ENCODE results near the gene RBL2.

The RBL2 gene

DNA sequence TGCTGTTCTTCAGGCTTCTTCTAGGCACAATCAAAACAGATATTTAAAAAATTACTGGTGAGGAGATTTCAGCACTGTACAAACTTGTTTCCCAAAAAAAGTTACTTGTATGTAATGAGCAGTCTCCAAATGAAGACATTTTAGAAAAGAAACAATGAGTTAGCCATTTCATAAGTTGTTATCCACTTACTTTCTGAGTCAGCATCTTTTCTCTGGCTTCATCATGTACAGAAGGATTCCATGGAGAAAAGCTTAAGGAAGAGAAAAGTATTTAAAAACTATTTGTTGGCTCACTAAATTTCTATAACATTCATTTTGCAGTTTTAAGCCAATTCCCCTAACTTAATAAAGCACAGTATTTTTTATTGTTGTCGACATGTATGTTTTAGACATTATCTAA lies 58.2 kb downstream of the RBL2 start:
- Histone ChIP-seq H3K27ac (ENCODE audit: low read depth, low read length) (no peak overlapping the region), H3K4me3 (ENCODE audit: low read length) (no peak overlapping the region), H3K36me3 (ENCODE audit: insufficient read depth, low read length) (peaks cover 93% of the 10 kb centered on the region), H3K9ac (ENCODE audit: low read depth, low read length) (no peak overlapping the region), H3K9me3 (ENCODE audit: insufficient read depth, low read depth, low read length) (no peaks in the 10 kb centered on the region), H3K4me1 (ENCODE audit: insufficient read depth, low read length) (no peaks in the 10 kb centered on the region), H3K27me3 (ENCODE audit: insufficient read depth, low read length) (no peaks in the 10 kb centered on the region)
- no CpG with 5 or more reads among the region's 1 CpG for WGBS

DNA sequence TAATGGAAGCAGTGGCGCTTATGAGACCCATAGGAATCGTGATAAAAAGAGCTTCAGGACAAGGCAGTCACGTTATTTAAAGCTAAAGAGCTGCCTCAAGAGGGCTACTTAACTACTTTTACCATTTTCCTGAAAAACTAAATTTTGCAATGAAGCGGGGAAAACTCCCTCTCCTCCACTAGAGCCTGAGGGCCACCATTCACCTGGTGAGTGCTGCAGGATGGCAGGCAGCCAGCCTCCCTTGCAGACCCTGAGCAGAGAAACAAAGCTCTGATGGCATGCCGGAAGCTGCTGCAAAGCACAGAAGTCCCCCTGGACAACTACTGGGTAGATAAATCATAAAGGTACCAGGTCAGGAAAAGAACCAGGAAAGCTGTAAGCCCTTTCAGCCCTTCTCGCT lies 60.4 kb downstream of the RBL2 start:
- H3K36me3 ChIP-seq (ENCODE audit: insufficient read depth, low read length) = peaks cover 90% of the 10 kb centered on the region
- 98% methylated on average over 6 of the region's 6 CpGs for WGBS
- no peaks in the 10 kb centered on the region for H3K9me3 ChIP-seq (ENCODE audit: insufficient read depth, low read depth, low read length)
- no peaks in the 10 kb centered on the region for H3K27me3 ChIP-seq (ENCODE audit: insufficient read depth, low read length)
- no peak overlapping the region for H3K27ac ChIP-seq (ENCODE audit: low read depth, low read length)
- H3K9ac ChIP-seq (ENCODE audit: low read depth, low read length) = no peak overlapping the region
- no peaks in the 10 kb centered on the region for H3K4me1 ChIP-seq (ENCODE audit: insufficient read depth, low read length)
- no peak overlapping the region for H3K4me3 ChIP-seq (ENCODE audit: low read length)

DNA sequence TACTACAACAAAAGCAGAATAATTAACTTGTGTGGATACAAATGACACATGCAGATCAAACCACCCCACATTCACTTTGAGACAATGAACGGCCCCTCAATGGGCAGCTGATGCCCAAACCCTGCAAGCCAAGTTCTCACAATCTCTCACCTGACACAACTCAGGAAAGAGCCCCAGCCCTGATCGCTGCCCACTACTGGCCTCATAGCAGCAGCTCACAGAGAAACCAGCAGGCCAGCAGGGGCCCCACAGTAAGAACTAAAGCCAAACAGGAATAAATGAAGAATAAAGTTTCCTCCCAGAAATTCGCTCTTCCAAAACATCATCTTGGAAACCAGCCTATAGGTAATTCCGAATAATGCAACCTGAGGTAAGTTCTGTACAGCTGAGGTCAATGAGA lies 61.1 kb downstream of the RBL2 start:
- Histone ChIP-seq H3K27me3 (ENCODE audit: insufficient read depth, low read length) (no peaks in the 10 kb centered on the region), H3K36me3 (ENCODE audit: insufficient read depth, low read length) (peaks cover 83% of the 10 kb centered on the region), H3K4me1 (ENCODE audit: insufficient read depth, low read length) (no peaks in the 10 kb centered on the region), H3K9me3 (ENCODE audit: insufficient read depth, low read depth, low read length) (no peaks in the 10 kb centered on the region), H3K4me3 (ENCODE audit: low read length) (no peak overlapping the region), H3K9ac (ENCODE audit: low read depth, low read length) (no peak overlapping the region), H3K27ac (ENCODE audit: low read depth, low read length) (no peak overlapping the region)
- WGBS = 94% methylated on average over 4 of the region's 4 CpGs

DNA sequence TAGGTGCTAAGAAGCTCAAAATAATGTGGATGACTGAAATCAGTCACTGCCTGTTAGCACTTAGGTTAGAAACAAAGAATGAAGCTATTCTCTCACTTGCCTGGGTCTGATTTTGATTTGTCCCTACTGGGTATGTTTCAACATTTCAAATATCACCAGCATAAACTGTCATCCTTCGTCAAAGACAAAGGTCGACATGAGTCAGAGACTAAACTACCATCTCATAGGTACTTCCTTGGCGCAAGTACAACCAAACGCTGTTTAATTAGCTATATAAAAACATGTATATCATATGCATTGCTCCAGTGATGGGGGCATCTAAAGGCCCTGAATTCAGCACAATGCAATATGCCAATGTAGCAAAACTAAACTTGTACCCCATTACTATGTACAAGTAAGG lies 64.7 kb downstream of the RBL2 start:
- no peaks in the 10 kb centered on the region for H3K27me3 ChIP-seq (ENCODE audit: insufficient read depth, low read length)
- WGBS = 87% methylated on average over 3 of the region's 4 CpGs
- peaks cover 10% of the 10 kb centered on the region for H3K4me1 ChIP-seq (ENCODE audit: insufficient read depth, low read length)
- peaks cover 48% of the 10 kb centered on the region for H3K36me3 ChIP-seq (ENCODE audit: insufficient read depth, low read length)
- H3K27ac ChIP-seq (ENCODE audit: low read depth, low read length) = no peak overlapping the region
- no peaks in the 10 kb centered on the region for H3K9me3 ChIP-seq (ENCODE audit: insufficient read depth, low read depth, low read length)
- H3K4me3 ChIP-seq (ENCODE audit: low read length) = no peak overlapping the region
- no peak overlapping the region for H3K9ac ChIP-seq (ENCODE audit: low read depth, low read length)

DNA sequence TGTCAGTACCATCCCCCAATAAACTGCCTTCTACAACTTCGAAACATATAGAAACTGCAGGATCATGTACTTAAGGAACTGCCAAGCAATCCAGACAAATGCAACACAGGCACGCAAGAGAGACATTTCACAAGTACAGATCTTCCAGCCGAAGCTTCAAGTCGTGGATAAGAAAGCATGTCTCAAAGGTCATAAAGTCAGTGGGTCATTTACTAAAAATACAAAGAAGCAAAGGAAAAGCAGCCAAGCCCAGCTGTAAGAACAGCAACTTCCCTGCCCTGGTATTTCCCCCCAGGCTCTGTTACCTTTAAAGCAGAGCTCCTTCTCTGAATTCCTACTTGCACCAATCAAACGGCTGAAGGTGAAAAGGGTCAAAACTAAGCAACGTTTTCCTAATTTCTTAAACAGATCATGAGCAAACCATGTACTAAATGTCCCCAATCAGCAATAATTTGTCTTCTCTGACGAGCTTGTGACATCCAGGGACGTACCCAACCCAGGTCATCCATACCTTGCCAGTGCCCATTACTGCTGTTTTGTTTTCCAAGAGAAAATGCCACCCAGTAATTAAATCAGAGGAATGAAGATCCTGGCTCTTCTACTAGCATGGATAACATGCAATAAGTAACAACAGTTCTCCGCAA lies 67.1 kb downstream of the RBL2 start:
- WGBS = 71% methylated on average over 9 of the region's 9 CpGs
- Histone ChIP-seq H3K4me3 (ENCODE audit: low read length) (peak overlapping the region; percentile 96), H3K27ac (ENCODE audit: low read depth, low read length) (no peak overlapping the region), H3K36me3 (ENCODE audit: insufficient read depth, low read length) (peaks cover 24% of the 10 kb centered on the region), H3K9me3 (ENCODE audit: insufficient read depth, low read depth, low read length) (no peaks in the 10 kb centered on the region), H3K9ac (ENCODE audit: low read depth, low read length) (no peak overlapping the region), H3K27me3 (ENCODE audit: insufficient read depth, low read length) (no peaks in the 10 kb centered on the region), H3K4me1 (ENCODE audit: insufficient read depth, low read length) (peaks cover 18% of the 10 kb centered on the region)

DNA sequence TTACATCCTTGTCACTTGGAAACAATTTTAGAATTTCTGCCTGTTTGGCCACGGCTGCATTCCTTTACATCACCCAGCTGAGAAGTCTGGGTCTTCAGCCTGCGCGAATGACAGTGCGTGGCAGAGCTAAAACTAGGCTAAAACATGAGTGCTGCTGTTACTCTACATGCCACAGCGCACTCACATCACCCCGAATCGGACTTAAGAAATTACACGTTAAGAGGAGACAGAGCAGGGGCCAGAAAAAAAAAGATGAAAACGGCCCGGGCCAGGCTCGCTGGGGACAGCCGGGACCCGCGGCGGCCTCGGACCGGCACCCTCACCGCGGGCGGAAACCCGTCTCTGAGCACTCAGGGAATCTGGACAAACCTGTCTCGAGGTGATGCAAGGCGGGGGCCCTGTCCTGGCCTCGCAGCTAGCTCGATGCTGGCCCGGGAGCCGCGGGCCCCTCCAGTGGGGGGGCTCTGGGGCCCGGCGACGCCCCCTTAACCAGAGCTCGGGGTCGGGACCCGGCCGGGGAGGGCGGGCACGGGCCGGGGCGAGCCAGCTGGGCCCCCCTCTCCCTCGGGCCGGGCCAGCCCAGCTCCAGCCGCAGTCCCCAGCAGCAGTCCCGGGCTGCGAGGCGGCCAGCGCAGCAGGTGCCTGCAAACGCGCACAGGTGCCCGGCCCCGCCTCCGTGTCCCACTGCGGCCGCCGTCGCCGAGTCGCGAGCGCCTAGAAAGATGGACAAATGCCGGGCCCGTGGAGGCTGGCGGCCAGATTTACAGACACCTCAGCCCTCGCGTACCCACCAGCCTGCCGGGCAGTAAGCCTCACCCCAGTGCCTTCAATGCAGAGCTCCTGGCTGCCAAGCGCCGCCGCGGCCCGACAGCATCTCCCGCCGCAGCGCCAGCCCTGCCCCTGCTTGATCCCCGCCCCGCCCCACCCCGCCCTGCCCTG lies 68.3 kb downstream of the RBL2 start, which contains the start of gene AKTIP:
AKTIP (minus strand) TSS at position 879 of the 939 bp plus-strand sequence. CDS start 2,950 bp downstream, outside the sequence.
- Histone ChIP-seq H3K9me3 (ENCODE audit: insufficient read depth, low read depth, low read length) (no peaks in the 10 kb centered on the region), H3K27me3 (ENCODE audit: insufficient read depth, low read length) (no peaks in the 10 kb centered on the region), H3K9ac (ENCODE audit: low read depth, low read length) (peak within 1 kb of the TSS; percentile 66), H3K27ac (ENCODE audit: low read depth, low read length) (peak within 1 kb of the TSS; percentile 87), H3K4me1 (ENCODE audit: insufficient read depth, low read length) (peaks cover 18% of the 10 kb centered on the region), H3K4me3 (ENCODE audit: low read length) (peak within 1 kb of the TSS; percentile 96), H3K36me3 (ENCODE audit: insufficient read depth, low read length) (peaks cover 12% of the 10 kb centered on the region)
- WGBS = under 1% methylated on average over 76 of the region's 76 CpGs

DNA sequence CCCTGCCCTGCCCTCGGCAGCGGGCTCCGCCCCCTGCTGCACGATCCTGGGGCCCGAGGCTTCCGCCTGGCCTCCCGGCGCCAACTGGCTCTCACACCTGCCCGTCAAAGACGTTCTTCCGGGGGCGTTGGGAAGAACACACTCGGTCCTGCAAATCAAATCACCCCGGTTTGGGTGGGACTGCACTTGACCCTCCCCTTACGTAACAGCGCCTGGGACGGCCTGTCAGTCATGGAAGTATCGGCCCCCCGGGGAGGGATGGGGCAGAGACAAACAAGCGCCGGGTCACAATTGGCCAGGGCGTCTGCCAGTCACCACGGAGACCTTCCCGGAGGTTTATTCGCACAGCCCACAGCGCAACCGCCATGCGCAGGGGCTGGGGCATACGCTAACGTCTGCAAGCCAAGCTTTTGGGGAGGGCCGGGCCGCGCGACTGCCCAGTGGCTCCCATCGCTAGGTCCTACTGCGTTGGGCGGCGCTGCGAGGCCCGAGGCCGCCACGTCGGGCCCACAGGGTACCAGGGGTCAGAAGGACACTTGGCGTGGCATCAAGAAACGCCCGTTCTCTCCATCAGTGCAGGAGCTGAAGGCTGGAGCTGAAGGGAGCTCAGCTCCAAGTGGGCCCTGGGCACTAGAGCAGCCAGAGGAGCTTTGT lies 69.1 kb downstream of the RBL2 start:
- Histone ChIP-seq H3K9ac (ENCODE audit: low read depth, low read length) (peak overlapping the region; percentile 65), H3K27me3 (ENCODE audit: insufficient read depth, low read length) (no peaks in the 10 kb centered on the region), H3K4me3 (ENCODE audit: low read length) (peak overlapping the region; percentile 96), H3K27ac (ENCODE audit: low read depth, low read length) (peak overlapping the region; percentile 87), H3K9me3 (ENCODE audit: insufficient read depth, low read depth, low read length) (no peaks in the 10 kb centered on the region), H3K4me1 (ENCODE audit: insufficient read depth, low read length) (peaks cover 18% of the 10 kb centered on the region), H3K36me3 (ENCODE audit: insufficient read depth, low read length) (peaks cover 7% of the 10 kb centered on the region; the same call in 1 of the 2 replicates)
- under 1% methylated on average over 46 of the region's 46 CpGs for WGBS

DNA sequence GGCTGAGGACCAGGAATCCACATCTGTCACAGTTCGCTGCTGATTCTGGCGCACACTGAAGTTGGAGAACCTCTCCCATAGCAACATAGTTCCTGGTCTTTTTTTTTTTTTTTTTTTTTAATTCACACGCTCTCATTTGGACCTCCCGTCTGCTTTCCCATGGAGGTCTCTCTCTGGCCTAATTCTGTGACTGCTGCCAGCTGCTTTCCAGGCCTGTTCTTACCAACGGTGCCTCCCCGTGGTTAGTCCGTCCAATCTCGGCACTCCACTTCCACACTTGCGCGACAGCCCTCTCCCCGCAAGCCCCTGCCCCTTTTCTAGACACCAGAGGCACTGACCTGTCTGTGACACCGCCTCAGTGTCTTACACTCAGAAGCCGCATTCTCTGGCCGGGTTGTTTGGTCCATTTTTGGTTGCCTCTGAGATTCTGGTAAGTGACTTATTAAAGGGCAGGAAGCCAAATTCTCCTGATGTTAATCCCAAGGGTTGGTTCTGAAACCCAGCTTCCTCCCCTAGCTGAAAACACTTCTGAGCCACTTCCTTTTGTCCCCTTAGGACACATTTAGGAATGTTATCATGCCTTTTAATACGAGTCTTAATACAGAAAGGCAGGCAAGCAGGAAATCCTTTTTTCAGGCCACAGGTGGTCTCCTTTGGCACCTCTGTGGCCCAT lies 69.9 kb downstream of the RBL2 start:
- H3K27me3 ChIP-seq (ENCODE audit: insufficient read depth, low read length) = no peaks in the 10 kb centered on the region
- 0 out of 2 replicates have a peak overlapping the region, but pooled peaks have one; percentile 4 for H3K9ac ChIP-seq (ENCODE audit: low read depth, low read length)
- H3K9me3 ChIP-seq (ENCODE audit: insufficient read depth, low read depth, low read length) = no peaks in the 10 kb centered on the region
- H3K36me3 ChIP-seq (ENCODE audit: insufficient read depth, low read length) = peaks cover under 1% of the 10 kb centered on the region; the same call in 1 of the 2 replicates
- H3K4me3 ChIP-seq (ENCODE audit: low read length) = peak overlapping the region; percentile 73
- H3K27ac ChIP-seq (ENCODE audit: low read depth, low read length) = peak overlapping the region; percentile 19; the same call in 1 of the 2 replicates
- H3K4me1 ChIP-seq (ENCODE audit: insufficient read depth, low read length) = peaks cover 18% of the 10 kb centered on the region
- 38% methylated on average over 15 of the region's 15 CpGs for WGBS

DNA sequence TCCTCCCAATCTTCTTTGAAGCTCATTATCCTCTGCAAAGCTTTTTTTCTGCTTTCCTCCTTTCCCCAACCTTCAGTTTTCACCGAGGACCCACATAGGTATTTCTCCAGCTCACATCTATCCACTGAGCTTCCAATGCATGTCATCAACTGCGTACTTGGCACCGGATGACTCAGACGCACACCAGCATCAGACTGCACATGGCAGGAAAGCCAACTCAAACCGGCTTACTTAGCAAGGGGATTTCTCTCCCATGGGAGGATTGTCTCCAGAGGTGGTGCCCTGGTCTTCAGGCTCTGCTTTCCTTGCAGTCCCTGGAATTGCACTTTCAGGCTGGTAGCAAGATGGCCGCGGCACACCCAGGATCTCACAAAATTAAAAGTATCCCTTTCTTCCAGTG lies 70.4 kb downstream of the RBL2 start:
- no peak overlapping the region; the same call in 1 of the 2 replicates for H3K4me3 ChIP-seq (ENCODE audit: low read length)
- H3K9ac ChIP-seq (ENCODE audit: low read depth, low read length) = no peak overlapping the region
- no peak overlapping the region for H3K27ac ChIP-seq (ENCODE audit: low read depth, low read length)

DNA sequence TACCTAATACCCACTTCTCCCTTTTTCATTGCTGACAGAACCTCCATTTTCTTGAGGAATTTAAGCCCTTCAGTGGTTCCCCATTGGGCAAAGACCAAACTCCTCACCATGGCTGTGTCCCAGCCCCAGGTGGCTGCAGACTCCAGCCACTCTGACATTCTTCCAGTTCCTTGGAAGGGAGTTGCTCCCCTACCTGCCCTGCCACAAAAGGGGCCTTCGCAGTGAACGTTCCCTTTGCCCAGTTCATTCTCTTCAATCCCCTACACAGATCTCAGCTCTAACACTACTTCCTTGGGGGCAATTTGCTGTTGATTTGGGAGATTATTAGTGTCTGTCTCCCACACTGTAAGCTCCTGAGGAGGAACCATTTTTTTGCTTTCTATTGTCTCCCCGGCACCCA lies 72.0 kb downstream of the RBL2 start:
- Histone ChIP-seq H3K9me3 (ENCODE audit: insufficient read depth, low read depth, low read length) (no peaks in the 10 kb centered on the region), H3K4me3 (ENCODE audit: low read length) (no peak overlapping the region), H3K36me3 (ENCODE audit: insufficient read depth, low read length) (no peaks in the 10 kb centered on the region), H3K27me3 (ENCODE audit: insufficient read depth, low read length) (no peaks in the 10 kb centered on the region), H3K27ac (ENCODE audit: low read depth, low read length) (no peak overlapping the region), H3K9ac (ENCODE audit: low read depth, low read length) (no peak overlapping the region), H3K4me1 (ENCODE audit: insufficient read depth, low read length) (peaks cover 19% of the 10 kb centered on the region)
- WGBS = 96% methylated on average over 3 of the region's 3 CpGs

More for the DNA sequence above, 70.4 kb downstream of the RBL2 start:
- Histone ChIP-seq H3K4me1 (ENCODE audit: insufficient read depth, low read length) (peaks cover 18% of the 10 kb centered on the region), H3K36me3 (ENCODE audit: insufficient read depth, low read length) (no peaks in the 10 kb centered on the region), H3K27me3 (ENCODE audit: insufficient read depth, low read length) (no peaks in the 10 kb centered on the region), H3K9me3 (ENCODE audit: insufficient read depth, low read depth, low read length) (no peaks in the 10 kb centered on the region)
- WGBS = 89% methylated on average over 7 of the region's 7 CpGs
